GM12878 (cell line): ENCODE results near the gene NAA25.

Source experiments
- MAX ChIP-seq: IDR thresholded peaks from 2 replicates; pipeline ENCODE4 v1.6.1; 2012; ENCODE audit warnings: low read depth, low read length, improper control_type of control experiment
- POLR2AphosphoS5 ChIP-seq: IDR thresholded peaks from 2 replicates; pipeline ENCODE4 v1.6.1; 2011; ENCODE audit warnings: mild to moderate bottlenecking, low read length, inconsistent platforms
- TAF1 ChIP-seq: IDR thresholded peaks from 2 replicates; pipeline ENCODE4 v1.6.1; 2011; ENCODE audit warnings: mild to moderate bottlenecking, low read depth, low read length, borderline replicate concordance
- ZSCAN29 ChIP-seq: fragments of 450-650 bp; IDR thresholded peaks from 2 replicates; pipeline ENCODE4 v1.6.1; 2017; ENCODE audit warnings: mild to moderate bottlenecking, moderate library complexity
- TF ChIP-seq, protein P1 (sequence below), 3 experiments: IDR thresholded peaks in 2 of 3; conservative IDR thresholded peaks in 1 of 3; 2 replicates each; pipeline ENCODE4 v1.5.1; 2011; ENCODE audit warnings: low read depth in 3 of 3, low read length in 3 of 3, mild to moderate bottlenecking in 3 of 3, control low read depth in 2 of 3, moderate library complexity in 2 of 3, inconsistent platforms in 1 of 3, mixed read lengths in 1 of 3; ENCODE audit not compliant: control insufficient read depth in 2 of 3, insufficient read depth in 1 of 3; ENCODE audit errors: extremely low read depth in 1 of 3

DNA sequence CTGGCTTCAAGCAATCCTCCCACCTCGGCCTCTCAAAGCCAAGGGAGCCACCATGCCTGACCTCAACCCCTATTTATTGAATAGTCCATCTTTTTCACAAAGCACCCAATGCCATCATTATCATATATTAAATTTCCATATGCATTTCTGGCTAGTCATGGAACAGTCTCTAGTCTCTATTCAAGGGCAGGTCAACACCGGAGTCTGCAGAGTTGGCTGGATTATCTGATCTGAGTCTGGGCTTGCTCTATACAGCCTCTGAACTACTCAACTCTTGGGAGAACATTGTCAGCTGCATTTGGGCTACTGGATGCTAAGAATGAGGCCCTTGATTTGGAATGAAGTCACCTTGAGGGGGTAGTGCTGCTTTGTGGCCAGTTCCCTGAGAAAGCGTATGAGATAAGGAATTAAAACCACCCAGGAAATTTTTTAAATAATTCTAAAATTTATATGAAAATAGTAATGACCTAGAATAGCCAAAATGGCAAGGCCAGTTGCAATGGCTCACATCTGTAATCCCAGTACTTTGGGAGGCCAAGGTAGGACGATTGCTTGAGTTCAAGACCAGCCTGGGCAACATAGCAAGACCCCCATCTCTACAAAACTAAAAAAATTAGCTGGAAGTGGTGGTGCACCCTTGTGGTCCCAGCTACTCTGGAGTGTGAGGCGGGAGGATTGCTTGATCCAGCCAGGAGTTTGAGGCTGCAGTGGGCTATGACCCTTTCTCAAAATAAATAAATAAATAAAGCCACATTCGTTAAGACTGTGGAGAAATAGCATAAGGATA, 6.9 kb upstream of the NAA25 start:
- TF ChIP-seq POLR2AphosphoS5 = no peak
- TF ChIP-seq, protein P1, sequence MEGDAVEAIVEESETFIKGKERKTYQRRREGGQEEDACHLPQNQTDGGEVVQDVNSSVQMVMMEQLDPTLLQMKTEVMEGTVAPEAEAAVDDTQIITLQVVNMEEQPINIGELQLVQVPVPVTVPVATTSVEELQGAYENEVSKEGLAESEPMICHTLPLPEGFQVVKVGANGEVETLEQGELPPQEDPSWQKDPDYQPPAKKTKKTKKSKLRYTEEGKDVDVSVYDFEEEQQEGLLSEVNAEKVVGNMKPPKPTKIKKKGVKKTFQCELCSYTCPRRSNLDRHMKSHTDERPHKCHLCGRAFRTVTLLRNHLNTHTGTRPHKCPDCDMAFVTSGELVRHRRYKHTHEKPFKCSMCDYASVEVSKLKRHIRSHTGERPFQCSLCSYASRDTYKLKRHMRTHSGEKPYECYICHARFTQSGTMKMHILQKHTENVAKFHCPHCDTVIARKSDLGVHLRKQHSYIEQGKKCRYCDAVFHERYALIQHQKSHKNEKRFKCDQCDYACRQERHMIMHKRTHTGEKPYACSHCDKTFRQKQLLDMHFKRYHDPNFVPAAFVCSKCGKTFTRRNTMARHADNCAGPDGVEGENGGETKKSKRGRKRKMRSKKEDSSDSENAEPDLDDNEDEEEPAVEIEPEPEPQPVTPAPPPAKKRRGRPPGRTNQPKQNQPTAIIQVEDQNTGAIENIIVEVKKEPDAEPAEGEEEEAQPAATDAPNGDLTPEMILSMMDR (IDR thresholded peaks at IDR 0.05 in 2 of 3, conservative IDR thresholded peaks at IDR 0.05 in 1 of 3; ENCODE audit: control insufficient read depth in 2 of 3, extremely low read depth in 1 of 3, insufficient read depth in 1 of 3, low read depth in 3 of 3, low read length in 3 of 3) = no peak
- no peak for TF ChIP-seq MAX
- no peak for TF ChIP-seq ZSCAN29
- TF ChIP-seq TAF1 = no peak
